NK-92 treated with Interleukin-12 subunit alpha and Interleukin-12 subunit beta, amount 100 ng/mL, for 24 hours (cell line): ENCODE results near the gene MACO1.
"Not testable (repeated sequence)": the region's sequence is repeated elsewhere in the genome, so short reads cannot be mapped to it uniquely, and the experiment has no call there.

Experiments
- DNase-seq: peaks from one replicate; lab custom pipeline; 2025; lab: John Stamatoyannopoulos, UW

The MACO1 gene, protein sequence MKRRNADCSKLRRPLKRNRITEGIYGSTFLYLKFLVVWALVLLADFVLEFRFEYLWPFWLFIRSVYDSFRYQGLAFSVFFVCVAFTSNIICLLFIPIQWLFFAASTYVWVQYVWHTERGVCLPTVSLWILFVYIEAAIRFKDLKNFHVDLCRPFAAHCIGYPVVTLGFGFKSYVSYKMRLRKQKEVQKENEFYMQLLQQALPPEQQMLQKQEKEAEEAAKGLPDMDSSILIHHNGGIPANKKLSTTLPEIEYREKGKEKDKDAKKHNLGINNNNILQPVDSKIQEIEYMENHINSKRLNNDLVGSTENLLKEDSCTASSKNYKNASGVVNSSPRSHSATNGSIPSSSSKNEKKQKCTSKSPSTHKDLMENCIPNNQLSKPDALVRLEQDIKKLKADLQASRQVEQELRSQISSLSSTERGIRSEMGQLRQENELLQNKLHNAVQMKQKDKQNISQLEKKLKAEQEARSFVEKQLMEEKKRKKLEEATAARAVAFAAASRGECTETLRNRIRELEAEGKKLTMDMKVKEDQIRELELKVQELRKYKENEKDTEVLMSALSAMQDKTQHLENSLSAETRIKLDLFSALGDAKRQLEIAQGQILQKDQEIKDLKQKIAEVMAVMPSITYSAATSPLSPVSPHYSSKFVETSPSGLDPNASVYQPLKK

DNA sequence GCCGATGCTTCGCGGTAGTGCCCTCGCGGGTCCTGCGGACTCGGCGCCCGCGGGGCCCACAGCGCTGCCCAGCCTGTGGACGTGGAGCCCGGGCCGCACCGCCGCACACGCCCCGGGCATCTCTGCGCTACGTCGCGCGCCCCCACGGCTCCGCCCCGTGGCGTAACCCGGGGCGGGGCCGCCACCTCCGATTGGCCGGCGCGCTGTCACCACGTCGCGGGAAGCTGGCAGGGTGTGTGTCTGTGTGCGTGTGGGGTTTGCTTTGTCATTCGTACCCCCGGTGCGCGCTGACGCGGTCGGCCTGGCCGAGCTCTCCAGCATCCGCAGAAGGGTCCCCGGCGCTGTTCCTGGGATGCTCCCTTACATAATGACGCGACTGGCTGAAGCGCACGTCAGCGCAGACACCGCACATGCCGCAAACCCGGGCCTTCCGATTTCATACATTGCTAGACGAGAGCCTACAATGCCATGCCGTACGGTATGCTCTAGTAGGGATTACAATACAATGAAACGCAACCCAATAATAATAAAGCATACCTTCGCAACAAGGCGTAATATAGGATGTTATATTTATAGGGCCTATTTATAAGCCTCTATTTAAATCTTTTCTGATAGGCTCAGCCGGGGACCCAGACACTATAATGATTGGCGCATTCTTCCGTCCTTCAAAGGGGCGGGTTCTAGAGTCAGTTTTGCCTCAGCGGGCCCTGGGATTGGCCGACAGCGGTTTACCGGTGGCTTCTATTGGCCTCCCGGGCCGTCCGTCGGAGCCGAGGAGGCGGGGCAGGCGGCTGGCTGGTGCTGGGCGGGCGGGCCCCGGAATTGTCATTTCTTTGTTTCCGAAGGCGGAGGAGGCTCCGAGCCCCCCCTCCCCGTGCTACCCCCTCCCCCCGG is at the start of gene MACO1:
TSS of gene MACO1 (plus strand) at position 825 of the 894 bp plus-strand sequence. CDS start 202 bp downstream, outside the sequence.
- DNase-seq = peak; percentile 89

DNA sequence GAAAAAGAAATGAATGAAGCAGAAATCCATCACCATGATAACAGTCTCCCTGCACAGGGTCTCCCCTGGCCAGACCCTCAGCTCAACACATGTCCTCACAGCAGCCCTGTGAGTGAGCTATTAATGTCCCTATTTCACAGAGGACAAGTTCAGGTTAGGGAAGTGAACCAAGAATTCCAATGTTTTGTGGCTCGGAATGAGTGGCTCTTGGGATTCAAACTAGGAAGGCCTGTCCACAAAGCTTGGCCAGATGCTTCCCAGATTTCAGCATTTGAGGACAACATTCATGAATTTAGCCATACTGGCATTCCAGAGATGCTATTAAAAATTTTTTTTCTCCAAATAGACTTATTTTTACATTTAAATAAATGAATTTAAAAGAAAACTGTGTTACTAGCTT is 48.2 kb upstream of the MACO1 start:
- not testable (repeated sequence) for DNase-seq

DNA sequence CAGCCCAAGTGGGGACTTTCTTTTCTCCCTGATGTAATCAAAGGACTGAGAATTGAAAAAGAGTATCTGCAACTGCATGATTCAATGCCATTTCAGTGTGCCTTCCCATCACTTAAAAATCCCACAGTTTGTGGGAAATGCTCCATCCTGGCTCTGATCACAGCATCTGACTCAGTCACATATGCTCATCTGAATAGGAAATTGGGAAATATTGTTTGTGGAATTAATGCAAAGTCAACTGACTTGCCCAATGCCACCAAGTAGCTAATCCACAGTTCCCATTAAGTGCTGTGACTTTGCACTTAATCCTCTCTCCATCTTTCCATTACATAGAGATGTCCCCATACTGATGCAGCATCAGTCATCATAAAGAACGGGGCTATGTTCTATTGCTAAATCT is 47.6 kb upstream of the MACO1 start:
- not testable (repeated sequence) for DNase-seq

DNA sequence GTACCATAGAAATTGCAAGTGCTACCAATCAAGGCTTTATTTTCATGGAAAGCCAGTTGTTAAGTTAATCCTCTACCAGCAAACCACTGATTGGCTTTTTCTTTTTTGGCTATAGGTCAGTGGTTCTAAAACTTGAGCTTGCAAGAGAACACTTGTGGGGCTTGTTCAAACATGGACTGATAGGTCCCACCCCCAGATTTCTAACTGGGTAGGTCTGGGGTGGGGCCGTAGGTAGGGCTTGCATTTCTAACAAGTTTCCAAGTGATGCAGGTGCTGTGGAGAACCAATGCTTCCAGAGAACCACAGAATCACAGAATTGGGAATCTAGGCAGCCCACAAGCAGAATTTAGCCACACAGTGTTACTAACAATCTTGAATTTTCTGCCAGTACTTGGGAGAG is 46.8 kb upstream of the MACO1 start:
- DNase-seq = not testable (repeated sequence)

DNA sequence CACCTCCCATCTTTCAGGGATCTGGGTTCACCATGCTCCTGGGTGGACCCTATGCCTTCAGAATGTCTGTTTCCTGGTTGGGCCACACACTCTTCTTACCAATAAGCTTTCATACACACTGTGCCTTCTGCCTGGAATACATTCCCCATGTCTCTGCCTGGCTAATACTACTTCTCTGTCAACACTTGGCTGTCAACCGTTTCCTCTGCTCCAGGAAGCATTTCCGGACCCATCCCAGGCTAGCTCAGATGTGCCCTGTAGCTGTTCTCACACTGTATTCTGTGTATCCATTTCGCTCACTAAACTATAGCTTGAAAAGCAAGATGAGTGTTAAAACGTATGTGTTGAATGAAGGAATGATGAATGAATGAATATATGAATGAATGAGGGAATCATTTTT is 43.6 kb upstream of the MACO1 start:
- DNase-seq = not testable (repeated sequence)

DNA sequence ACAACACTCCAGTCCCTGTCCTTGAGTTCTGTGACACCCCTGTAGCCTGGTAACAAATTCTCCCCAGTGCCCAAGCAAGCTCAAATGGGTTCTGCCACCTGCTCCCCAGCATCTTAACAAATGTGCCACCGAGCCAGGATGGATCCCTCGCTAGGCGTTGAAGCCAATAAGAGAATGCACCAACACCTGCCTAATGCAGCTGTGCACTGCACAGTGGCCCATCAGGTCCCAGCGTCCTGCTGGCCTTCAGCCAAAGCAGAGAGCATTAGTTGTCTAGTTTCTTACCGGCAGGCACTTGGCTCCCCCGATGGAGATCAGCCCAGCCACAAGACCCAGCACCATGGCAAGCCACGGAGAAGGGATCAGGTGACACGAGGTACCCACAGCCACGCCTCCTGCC is 42.0 kb upstream of the MACO1 start:
- not testable (repeated sequence) for DNase-seq

DNA sequence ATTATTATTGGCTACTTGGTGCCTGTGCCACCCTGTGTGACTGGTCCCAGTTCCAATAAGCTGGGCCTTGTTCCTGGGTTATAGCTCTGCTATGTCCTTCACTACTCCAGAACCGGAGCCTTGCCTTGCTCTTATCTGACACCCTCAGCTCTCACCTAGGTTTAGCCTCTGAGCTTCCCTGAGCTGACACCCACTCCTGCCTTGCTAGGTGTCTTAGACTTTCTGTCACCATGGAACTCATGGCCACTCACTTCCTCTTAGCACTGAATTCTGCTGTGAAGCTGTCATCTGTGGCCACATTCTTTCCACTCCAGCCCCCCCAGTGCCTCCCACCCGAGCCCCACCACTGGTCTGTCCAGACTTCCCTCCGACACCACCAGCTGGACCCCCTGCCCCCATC is 41.0 kb upstream of the MACO1 start:
- DNase-seq = not testable (repeated sequence)

DNA sequence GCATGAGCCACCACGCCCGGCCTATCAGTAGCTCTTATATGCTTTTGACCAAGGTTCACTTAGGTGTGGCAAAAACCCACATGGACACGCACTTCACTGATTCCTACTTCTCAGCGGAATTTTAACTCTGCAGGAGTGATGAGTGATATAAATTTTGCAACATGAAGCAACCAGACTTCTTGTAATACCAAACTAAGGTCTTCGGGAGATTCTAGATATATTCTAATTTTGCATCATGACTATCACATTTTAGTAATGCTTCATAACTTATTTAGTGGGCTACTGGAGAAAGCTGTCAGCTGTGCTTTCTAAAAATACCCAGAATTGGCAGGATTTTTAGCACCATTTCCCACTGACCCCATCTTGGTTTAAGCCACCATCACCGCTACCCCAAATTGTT is 37.9 kb upstream of the MACO1 start:
- no peak for DNase-seq

DNA sequence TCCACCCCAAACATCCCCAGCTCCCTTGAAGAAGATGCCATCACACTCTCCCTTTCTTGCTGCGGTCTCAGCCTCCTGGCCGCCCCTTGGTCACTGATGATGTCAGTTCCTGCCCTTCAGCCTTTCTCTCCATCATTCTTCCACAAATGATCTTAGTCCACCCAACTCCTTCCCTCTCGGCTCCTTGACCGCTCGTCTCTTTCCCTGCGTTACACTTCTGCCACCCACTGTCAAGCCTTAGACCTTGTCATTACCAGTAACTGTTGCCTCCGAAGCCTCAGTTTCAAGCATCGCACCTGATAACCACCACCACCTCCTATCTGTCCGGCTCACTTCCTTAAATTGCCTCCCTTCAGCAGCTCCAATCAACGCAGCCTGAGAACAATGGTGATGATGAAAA is 33.1 kb upstream of the MACO1 start:
- DNase-seq = not testable (repeated sequence)

DNA sequence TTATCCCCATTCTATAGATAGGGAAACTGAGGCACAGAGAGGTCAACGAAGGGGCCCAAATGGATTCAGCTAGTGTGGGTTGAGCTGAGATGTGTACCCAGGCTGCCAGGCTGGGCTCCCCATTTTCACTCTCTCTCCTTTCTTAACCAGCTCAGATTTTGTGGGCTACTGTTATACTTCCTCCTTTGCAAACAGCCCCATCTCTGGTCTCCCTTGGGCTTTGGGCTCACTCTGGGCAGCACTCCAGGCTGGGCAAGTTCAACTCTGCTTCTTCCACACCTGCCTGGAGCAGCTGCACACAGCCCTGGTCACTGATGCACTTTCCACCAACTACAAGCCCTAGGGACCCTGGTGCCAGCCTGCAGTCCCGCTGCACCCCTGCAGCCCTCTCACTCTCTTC is 32.6 kb upstream of the MACO1 start:
- not testable (repeated sequence) for DNase-seq

DNA sequence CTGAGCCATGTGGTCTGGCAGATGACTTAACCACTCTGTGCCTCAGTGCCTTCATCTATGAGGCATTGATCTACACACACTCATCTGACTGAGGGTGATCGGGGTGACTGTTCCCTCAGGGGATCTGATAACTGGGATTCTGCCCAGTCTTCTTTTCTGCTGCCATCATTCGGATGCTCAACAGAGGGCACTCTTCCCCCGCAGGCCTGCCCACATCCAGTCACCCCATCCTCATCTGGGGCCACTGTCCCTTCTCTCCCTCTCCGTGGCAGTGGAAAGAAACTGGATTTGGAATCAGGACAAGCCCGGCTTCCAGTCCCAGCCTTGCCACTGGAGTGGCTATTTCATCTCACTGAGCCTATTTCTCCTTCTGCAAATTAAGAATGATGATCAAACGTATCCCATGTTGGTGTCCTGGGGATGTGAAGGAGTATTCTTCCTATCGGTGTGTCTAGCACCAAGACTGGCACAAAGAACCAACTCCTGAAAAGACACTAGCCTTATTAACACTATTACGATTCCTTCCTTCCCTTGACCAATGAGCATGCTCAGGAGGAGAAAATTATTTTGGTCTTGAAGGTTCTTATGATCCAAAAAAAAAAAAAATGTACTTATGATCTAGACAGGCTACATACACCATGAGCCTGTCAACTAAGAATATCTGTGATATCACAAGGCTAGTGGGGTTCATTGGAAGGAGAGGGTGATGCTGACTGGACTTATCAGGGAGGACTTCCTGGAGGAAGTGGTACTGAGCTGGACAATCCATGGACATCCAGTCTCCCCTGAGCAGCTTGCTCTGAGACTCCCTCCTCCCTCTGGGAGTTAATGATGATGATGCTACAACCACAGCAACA is 27.5 kb upstream of the MACO1 start:
- not testable (repeated sequence) for DNase-seq

DNA sequence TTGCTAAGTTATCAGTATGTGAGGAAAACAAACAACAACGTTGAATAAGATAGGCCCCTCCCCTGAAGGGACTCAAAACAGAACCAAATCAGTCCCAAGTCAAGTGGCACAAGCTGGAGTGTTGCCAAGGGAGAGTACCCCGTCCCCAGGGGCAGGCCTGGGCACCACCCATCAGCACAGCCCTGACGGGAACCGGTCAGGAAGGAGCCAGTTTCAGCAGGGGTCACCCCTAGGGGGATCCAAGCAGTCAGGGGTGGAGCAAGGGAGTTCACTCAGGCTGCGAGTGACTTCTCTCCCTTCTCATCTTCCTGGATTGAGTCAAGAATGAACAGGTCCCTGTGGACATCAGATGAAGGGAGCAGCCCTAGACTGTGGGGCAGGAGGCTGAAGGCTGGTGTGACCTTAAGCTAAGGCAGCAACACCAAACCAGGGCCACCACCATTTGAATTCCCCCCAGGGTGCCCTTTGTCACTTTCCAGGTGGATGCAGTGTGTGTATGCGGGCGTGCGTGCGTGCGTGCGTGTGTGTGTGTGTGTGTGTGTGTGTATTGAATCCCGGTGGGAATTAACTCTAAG is 24.9 kb upstream of the MACO1 start:
- DNase-seq = not testable (repeated sequence)

DNA sequence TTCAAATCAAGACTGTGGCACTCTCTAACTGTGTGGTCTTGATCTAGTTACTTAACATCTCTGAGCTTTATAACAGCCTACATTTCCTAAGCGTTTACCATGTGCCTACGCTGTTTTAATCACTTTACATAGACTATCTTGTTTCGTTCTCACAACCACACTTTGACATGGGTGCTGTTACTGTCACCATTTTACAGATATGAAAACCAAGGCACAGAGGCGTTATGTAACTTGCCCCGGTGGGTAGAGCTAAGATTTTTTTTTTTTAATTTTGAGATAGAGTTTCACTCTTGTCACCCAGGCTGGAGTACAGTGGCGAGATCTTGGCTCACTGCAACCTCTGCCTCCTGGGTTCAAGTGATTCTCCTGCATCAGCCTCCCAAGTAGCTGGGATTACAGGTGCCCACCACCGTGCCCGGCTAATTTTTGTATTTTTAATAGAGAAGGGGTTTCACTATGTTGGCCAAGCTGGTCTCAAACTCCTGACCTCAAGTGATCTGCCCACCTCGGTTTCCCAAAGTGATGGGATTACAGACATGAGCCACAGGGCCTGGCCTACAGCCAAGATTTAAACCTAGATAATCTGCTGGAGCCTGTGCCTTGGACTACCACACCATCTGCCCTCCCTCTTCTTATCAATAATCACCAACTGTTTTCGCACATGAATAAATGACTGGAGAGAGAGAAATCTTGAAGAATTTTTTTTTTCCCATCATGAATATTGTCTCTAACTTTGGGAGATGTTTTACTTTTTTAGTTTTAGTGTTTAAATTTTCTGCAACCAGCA is 20.9 kb upstream of the MACO1 start:
- DNase-seq = not testable (repeated sequence)

DNA sequence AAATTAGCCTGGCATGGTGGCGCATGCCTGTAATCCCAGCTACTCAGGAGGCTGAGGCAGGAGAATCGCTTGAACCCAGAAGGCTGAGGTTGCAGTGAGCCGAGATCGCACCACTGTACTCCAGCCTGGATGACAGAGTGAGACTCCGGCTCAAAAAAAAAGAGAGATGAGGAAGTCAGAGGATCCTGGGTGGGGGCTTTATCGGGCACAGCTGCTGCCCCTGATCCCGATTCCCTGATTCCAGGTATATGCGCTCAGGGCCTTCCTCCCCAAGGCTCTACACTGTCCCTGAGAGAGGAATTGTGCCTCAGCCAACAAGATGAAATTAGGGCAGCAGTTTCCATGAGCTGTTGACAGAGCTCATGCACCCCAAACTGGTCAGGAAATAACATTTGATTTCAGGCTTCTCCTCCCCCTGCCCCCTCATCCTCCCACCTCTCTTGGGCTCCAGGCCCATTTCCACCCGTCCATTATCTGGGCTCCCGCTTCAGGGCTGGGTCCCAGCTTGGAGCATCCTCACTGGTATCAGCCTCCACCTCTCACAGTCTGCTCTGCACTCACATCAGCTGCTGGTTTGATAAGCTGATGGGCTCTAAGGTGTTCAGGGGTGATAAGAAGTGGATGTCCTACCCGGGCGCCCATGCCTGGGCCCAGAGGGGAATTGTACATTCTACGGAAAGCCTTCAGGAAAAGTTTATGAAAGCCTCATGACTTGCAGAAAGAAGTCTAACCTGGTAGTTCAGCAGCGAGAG is 17.6 kb upstream of the MACO1 start:
- DNase-seq = not testable (repeated sequence)

DNA sequence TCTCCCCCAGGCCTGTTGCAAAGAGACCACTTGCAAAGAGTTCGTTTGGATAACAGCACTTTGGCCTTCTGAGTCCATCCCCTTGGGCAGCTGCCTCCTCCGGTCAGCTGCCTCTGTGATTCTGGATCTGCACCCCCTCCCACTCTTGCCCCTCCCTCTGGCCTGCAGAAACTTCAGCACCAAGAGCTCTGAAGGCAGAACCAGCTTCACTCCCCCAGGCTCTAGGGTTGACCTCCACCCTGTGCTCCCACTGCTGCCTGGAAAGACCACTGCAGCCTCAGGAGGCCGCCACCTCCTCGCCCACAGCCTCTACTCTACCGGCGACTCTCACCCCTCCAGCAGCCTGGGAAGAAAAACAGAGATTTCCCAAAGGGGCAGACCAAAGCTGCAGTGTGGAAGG is 16.5 kb upstream of the MACO1 start:
- DNase-seq = not testable (repeated sequence)

DNA sequence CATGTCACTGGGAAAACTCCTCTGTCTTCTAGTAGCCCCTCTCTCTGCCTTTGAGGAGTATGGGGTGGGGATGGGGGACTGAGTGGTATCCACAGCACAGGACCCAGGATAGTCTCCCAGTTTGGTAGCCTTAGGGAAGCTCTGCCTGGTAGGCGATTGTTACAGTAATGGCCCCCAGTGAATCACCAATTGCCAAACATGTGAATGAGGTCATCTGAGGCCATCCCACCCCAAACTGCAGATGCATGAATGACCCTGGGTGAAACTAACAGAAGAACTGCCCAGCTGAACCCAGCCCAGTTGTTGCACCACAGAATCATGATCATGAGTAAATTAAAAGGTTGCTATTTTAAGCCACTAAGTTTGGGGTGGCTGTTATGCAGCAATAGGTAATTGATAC is 16.1 kb upstream of the MACO1 start:
- not testable (repeated sequence) for DNase-seq

DNA sequence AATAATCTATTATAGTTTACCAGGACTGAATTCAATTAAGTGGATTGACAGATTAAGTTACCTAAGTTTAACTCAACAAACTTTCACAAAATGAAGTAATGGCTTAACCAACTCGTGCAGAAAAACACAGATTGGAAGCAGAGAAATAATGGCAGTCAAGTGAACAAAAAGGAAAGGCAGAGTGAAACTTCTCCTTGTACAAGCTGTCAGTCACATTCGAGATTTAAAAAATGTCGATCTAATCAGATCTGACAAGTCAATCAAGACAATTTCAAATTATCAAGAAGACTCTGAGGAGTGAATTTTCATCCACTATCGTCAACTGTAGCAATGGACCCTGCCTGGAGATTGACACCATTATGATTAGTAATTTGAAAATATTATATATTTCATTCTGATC is 13.4 kb upstream of the MACO1 start:
- not testable (repeated sequence) for DNase-seq

DNA sequence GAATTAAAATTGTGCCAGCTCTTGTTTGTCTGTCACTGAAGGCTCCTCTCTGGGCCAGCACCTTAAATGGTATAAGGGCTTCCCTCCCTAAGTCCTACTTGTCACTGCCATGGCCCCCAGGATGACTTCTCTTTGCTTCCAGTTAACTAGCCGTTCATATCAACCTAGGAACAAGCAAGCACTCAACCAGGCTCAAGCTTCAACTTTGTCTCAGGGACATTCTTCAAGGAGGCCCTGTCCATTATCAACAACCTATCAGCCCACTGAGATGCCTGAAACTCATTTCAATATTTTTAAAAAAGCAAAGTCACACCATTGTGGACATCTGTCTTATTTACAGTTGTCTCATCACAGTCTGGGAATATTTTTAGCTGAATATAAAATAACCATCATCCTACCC is 11.4 kb upstream of the MACO1 start:
- DNase-seq = not testable (repeated sequence)

DNA sequence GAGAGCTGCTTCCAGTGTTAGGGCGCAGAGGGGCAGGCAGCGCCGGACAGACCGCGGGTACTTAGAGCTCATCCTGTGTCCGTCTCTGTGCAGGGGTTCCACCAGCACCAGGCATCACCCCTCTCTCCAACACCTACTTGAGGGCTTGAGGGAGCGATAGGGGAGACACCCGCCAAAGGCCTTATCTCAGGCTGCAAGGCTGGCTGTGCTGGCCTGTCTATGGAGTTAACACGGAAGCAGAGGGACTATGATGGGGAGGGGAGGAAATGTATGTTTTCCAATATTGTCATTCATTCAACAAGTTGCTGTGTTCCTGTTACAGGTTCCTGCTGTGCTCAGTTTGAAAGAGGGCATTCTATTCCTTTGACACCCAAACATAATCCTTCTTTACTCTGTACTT is 10.0 kb upstream of the MACO1 start, which contains the start of gene RHCE:
TSS of gene RHCE (minus strand) at position 111 of the 400 bp plus-strand sequence. CDS start at position 72, 39 bp downstream.
- DNase-seq = not testable (repeated sequence)
